NCI-H1930 (cell line): ENCODE measurements around the gene GABRP.
"Not testable (repeated sequence)": the region's sequence is repeated elsewhere in the genome, so short reads cannot be mapped to it uniquely, and the experiment has no call there.

Source experiments
- DNase-seq, 2 experiments: peaks; one replicate each; lab custom pipeline; 2025; lab: John Stamatoyannopoulos, UW

Gene GABRP, protein sequence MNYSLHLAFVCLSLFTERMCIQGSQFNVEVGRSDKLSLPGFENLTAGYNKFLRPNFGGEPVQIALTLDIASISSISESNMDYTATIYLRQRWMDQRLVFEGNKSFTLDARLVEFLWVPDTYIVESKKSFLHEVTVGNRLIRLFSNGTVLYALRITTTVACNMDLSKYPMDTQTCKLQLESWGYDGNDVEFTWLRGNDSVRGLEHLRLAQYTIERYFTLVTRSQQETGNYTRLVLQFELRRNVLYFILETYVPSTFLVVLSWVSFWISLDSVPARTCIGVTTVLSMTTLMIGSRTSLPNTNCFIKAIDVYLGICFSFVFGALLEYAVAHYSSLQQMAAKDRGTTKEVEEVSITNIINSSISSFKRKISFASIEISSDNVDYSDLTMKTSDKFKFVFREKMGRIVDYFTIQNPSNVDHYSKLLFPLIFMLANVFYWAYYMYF

DNA sequence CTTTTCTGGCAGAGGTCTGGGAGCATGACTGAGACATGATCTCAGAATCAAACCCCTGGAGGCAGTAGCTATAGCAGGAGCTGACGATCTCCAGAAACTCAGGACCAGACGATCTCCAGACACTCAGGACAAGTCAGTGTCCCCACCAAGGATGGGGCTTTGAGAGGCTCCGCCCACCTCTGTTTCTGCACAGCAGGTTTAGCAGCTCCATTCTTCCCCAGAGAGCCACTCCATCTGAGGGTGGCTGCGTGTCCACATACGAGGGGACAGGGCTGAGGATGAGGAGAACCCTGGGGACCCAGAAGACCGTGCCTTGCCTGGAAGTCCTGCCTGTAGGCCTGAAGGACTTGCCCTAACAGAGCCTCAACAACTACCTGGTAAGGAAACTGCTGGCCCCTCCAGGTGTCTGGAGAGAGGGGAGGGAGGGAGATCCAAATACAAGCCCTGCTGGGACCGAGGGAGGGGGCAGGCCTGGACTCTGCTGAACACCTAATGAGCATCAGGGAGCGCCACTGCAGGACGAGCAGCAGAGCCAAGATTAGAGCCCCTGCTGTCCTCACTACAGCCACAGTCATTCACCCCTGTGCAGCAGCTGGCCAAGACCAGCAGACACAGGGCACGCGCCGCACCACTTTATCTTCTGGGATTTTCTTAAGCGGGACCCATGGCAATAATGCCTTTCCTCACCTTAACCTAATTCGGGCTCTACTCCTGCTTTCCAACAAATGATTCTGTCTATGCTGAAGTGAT is at the start of gene GABRP:
TSS of gene GABRP (plus strand) at position 228 of the 750 bp plus-strand sequence. CDS start 4,891 bp downstream, outside the sequence.
- no peak for DNase-seq

DNA sequence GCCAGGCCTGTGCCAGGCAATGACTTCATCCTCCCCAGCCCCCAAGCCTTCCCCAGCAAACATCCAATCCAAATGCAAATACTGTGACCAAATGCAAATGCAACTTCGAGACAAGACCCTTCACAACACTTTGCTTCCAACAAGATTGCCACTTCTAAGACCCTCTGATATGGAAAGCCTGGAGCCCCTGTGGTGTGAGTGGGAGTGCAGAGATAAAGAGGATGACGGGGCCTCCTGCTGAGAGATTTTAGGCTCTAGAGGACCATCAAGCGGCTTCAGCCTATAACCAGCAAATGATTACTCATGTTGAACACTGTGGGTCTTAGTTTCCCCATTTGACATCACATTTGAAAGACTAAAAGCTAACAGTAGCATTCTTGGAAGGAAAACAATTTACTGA is 46.6 kb upstream of the GABRP start:
- no peak for DNase-seq

DNA sequence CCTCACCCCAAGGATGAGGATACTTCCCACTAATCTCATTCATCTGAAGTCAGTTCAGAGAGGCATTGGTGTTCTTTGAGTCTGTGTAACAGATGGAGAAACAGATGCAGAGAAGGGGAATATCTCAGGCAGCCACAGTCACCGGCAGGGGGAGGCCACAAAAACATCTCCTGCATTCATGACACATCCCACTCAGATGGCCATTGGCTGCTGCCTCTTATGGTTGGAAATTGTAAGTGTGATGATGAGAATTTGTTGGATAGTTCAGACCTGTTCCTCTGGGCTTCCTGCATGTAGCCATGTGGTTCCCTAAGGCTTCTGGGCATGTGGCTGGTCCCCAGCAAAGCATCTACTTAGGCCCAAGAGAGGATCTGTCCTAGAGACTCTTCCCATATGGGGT is 45.9 kb upstream of the GABRP start:
- no peak for DNase-seq

DNA sequence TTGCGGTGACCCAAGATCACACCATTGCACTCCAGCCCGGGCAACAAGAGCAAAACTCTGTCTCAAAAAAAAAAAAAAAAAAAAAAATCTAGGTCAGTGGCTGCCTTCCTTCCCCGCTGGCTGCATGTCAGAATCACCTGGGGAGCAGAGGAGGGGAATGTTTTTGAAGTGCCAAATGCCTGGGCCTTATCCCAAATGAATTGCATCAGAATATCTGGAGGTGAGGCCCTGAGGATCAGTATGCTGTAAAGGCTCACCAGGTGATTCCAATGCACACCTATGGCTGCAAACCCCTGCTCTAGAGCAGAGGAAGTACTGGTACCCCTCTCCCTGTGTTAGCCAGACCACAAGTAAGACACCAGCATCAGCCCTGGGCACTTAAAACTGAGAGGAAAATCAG is 44.7 kb upstream of the GABRP start:
- no peak for DNase-seq

DNA sequence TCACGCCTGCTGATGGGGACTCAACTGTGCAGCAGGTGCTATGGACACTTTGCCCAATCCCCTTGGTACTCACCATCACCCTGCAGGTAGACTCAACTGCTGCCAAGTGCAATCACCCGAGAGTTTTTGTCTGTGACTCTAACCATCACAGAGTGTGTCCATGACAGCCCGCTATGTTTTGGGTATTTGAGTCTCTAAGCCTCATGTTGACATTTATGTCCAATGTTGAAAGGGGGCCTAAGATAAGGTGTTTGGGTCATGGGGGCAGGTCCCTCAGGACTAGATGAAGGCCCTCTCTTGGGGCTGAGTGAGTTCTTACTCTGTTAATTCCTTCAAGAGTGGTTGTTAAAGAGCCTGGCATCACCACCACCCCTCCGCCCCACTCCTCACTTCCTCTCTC is 44.1 kb upstream of the GABRP start:
- DNase-seq: no peak

DNA sequence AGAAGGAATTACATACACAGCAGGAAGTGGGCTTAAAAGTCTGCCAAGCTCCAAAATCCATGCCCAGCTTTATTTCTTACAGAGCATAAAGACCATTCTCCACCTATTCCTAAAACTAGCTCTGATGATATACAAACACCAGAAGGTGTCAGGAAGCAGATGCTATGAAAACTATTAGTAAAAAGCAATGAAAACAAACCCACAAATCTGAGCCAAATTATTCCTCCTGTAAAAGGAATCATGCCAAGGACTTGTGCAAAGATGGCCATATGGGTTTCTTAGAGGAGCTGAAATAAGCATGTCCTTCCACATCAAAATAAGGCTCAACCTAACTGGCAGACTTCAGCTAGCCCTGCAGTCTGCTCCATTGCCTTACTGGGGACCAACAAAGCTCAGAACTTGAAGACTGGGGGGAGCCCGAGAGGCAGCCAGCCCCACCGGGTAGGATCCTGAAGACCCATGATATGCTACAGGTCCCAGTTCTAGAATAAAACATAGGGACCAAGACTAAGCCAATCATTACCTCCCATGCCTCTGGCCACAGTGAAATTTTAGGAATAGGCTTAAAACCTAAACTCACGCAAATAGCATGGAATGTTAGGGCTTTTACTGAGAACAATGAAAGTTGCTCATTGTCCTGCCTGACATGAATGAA is 42.8 kb upstream of the GABRP start:
- DNase-seq: no peak

DNA sequence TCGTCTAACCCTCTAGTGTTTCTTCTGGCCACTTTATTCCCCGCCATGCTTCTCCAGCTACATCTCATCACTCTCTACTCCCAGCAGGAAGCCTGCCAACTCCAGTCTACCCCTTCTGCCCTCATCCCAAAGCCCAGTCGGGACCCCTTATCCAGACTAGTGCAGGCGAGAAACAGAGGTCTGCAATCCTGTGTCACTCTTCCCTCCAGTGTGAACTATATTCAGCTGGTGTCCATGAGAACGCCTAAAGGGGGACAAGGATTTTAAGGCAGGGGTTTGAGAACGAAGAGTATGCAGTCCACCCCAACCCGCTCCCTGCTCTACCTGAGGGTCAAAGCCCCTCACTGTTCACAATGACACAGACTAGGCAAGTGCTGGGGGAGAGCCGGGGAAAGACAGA is 41.7 kb upstream of the GABRP start:
- no peak for DNase-seq

DNA sequence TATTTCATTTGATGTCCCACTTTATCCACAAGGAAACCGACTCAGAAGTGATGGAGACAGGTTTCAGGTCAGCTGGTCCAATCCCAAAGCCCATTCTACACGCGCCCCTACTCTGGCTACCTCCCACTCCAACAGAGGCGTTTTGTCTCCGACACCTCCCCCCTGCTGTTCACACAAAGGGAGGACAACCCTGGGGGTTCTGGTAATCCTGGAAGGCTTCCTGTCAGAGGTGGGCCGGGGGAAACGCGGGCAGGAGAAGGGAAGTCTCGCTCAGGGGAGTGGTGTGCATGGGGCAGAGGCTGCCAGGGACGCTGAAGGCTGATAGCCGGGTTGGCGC is 39.7 kb upstream of the GABRP start:
- no peak for DNase-seq

DNA sequence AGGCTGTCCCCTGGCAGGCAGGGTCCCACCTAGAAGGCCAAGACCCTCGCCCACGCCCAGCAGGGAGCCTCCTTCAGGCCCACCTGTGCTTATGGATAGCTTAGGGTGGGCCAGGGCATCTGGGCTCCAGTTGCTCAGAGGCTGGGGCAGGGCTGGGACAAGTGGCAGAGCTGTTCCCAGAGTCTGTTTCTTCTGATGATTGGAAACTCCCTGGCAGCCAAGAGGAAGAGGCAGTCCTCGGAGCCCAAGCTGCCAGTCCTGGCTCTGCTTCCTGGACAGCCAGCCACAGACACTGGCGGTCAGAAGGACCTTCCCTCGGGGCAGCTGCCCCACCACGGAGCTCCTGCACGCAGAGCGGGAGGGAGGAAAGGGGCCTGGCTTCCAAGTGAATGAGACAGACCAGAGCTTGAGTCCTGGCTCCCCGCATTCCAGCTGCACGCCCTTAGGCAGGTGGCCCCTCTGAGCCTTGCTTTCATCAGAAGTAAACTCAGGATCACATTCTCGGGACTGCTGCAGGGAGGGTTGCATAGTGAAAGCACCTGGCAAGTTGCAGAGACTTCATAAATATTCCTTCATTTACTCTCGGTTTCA is 37.9 kb upstream of the GABRP start:
- no peak for DNase-seq

DNA sequence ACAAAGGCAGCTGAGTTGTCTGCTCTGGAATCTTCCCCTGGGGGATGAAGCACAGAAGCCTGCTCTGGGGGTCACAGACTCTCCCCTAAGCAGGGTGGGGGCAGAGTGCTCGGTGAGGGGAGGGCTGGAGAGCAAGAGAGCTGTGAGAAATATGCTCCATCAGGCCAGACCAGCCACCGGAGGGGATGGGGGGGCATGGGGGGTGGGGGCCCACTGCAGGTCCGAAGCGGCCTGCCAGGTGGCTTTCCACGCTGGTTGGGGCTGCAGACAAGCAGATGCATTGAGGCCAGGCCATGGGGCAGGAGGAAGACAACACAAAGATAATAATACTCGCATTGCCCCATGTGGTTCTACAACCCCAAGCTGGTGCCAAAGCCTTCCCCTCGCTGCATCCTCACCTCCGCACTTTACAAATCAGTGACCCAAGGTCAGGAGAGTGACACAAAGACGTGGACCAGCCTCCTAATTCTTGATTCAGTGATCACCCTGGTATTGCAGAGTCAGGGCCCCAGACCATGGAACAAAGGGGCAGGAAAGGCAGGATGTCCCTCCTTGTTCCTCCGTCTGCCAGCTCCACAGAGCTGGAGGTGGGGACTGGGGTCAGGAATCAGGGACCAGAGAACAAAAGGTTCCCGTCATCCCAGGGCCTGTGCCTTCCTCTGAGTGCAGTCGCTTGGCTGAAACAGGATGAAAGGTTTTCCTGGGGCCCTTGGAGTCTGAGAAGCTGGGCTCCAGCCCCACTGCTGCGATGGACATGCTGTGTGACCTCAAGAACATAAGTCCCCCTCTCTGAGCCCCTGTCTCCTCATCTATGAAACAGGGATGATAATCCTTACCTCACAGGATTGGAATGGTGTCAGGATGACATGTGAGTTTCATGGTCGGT is 37.2 kb upstream of the GABRP start:
- DNase-seq: no peak

DNA sequence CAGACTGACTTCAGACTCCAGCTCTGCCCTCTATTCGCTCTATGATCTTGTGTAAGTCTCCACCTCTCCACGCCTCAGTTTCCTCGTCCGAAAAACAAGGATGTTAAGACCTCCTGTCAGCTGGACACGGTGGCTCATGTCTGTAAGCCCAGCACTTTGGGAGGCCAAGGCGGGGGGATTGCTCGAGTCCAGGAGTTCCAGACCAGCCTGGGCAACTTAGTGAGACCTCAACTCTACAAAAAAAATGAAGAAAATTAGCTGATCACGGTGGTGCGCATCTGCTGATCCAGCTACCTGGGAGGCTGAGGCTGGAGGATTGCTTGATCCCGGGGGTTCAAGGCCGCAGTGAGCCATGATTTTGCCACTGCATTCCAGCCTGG is 36.6 kb upstream of the GABRP start:
- no peak for DNase-seq

DNA sequence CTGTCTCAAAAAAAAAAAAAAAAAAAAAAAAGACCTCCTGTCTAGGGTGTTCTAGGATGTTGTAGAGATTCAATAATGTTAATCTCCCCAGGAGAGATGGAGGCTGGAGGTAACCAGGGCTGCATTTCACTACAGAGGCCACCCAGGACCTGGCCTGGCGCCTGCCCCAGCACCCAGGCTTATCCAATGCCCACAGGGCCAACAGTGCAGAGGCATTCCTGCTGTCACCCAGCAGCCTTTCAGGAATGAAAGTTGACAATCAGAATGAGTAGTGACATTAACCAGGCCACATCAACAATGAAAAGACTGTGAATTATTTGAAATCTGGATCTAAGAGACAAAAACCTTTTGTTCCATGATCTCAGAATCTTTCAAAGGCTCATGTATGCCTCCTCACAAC is 36.2 kb upstream of the GABRP start:
- DNase-seq: no peak

DNA sequence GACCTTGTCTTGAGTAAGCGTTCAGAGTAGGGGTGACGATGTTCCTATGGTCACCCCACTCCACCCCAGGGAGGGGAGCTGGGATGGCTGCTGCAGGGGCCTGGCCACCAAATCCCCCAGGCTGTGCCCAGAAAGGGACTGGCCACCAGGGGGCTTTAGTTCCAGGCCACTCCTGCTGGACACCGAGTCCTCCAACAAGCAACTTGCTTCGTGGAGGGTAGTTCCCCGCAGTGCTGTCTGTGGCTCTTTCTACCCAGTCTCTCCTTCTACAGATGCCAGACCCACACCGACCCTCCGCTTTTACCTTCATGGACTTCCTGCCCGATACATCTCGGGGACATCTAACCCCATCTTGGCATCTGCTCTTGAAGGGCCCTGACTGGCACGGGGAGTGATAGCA is 35.7 kb upstream of the GABRP start:
- DNase-seq: peak in 1 of 2 experiments; percentile 0

DNA sequence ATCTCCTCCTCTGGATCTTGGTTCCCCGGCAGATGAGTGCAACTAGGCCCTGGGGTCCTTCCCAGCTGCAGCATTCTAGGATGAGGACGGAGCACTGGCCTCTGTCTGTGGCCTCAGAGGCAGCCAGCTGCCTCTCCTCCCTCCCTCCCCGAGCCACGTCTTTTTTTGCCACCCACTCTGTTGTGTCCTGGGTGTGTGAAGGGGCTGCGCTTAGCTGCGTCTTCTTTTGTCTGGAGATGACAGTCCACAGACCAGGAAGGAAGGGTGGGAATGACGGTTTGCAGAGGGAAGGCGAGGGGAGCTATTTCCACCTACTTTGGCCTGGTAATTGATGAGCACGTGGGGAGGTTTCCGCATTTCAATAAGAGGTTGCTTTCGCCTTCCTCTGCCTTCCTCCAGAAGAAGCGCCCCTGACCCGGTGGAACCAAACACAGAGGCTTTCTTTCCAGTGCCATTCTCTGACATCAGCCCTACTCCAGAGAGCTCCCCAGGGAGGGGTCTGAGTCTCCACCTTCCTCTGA is 34.5 kb upstream of the GABRP start:
- DNase-seq: no peak

DNA sequence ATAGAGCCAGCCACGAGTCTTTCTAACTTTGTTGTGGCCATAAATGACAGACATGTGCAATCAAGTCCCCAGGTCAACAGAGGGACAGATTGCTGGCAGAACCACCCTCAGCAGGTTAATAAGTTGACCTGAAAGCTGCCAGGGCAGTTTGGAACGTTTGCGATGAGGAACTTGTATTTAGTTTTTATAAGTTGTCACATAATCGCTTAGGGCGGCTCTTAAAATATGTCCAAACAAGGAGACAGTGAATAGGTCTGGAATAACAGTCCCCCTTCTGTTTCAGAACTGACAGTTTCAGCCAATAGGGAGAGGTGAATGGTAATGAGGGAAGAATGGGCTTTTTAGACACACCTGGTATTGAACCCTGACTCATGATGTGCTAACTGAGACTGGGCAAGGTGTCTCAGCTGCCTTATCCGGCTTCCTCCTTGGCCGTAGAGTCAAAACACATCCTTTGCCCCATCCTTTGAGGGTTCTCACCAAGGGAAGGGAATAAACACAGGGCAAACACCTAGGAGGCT is 33.6 kb upstream of the GABRP start:
- no peak for DNase-seq

DNA sequence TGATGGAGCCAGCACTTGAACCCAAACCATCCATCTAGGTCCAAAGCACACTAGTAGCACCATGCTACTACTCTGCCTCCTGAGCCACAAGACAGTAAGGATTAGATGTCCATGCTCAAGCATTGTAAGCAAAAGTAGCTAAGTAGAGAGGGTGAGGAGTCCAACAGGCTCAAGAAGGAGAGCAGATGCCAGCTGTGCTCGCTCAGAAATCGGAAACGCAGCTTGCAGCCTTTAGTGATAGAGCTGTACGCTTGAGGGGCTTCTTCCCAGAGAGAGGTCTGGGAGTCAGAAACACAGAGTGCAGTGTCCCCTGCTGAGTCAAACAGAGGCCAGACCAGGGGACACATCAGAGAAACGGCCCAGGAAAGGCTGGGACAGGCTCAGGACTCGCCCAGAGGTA is 32.7 kb upstream of the GABRP start:
- DNase-seq: no peak

DNA sequence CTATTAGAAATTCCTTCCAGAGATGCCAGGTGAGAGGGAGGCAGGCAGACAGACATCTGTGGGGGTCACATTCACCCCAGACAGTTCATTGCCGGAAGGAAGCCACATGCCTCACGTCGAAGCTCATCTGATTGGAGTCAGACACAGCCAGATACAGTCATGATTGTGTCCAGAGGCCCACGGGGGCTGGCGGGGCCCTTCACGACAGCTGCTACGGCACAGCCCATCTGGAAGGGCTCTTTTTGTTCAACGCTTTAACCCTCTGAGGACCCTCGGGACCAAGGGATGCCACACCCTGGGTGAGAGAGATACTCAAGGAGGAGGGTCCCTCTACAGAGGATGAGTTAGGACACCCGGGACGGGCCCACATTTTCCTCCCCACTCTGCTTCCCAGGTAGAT is 31.9 kb upstream of the GABRP start:
- DNase-seq: no peak

DNA sequence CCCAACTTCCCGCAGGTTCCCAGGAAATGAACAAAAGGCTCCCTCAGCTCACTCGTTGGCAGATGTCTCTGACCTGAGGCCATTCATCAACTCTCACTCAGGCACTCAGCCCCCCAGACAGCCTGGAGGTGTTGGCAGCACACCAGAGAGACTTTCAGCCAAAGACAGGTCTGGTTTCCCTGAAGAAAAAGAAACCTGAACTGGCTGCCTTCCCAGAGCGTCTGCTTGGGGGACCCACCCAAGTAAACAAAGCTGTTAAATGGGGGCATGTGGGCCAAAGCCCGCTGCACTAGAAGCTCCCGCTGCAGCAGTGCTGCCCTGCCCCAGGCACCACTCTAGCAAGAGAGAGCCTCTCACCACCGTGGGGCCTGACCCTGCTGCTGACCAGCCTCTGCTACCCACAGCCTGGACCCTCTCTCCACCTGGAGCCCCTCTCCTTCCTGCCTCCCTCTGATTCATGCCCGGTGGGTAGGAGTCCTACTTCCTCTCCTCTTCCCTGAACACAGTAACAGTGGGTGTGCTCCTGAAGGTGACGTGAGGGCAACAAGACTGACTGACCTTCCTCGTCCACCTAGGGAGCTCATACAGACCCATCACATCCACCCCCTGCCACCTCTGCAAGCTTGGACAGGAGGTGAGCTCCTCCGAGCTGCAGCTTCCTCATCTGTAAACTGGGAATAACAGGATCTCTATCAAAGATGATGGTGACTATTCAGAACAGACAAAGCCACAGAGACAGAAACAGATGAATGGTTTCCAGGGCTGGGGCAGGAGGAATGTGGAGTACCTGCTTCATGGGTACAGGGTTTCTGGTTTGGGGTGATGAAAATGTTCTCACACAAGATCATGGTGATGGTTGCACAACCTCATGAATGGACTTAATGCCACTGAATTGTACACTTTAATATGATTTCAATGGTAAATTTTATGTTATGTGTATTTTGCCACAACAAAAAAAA is 31.0 kb upstream of the GABRP start:
- DNase-seq: no peak

DNA sequence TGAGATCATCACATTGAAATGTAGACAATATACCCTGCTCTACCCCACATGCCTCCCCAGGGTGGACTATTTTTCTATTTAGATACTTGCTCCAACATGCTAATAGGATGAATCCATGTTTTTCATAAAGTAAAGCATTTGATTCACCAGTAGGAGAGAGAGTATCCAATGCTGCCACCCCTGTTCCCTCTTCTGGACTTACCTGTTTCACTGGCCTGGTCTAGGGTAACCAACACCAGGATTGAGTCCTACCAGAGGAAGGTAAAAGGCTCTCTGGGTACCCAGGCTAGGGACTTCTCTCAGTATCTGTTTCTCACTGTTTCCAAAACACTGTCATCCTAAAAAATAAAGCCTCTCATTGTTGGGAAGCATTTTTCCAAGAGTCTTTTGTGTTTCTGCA is 30.2 kb upstream of the GABRP start:
- DNase-seq: no peak

DNA sequence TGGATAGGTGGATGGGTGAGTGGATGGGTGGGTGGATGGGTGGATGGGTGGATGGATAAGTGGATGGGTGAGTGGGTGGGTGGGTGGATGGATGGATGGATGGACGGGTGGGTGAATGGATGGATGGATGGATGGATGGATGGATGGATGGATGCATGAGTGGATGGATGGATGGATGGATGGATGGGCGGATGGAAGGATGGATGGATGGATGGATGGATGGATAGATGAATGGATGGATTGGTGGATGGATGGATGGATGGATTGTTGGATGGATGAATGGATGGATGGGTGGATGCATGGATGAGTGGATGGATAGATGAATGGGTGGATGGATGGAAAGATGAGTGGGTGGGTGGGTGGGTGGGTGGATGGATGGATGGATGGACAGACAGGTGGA is 29.0 kb upstream of the GABRP start:
- not testable (repeated sequence) for DNase-seq
